Mesenchymal stem cell (in vitro differentiated cells and primary cell): ENCODE measurements around the gene PCDH19.

ENCODE experiments used
- DNase-seq: peaks from one replicate; pipeline ENCODE4 v3.0.0-alpha.2; 2013
- H2AFZ ChIP-seq: one replicate; pipeline ENCODE4 v1.6.1; 2013; ENCODE audit warnings: low read depth, mild to moderate bottlenecking, control low read depth, inconsistent platforms, low read length, moderate library complexity
- H2AK5ac ChIP-seq: 2 replicates; pipeline ENCODE4 v1.6.1; 2013; ENCODE audit warnings: low read length, moderate library complexity, mild to moderate bottlenecking, inconsistent platforms; ENCODE audit not compliant: severe bottlenecking
- H2BK120ac ChIP-seq: one replicate; pipeline ENCODE4 v1.6.1; 2013; ENCODE audit warnings: low read depth, mild to moderate bottlenecking, inconsistent platforms, low read length, moderate library complexity
- H2BK12ac ChIP-seq, 2 experiments: one replicate each; pipeline ENCODE4 v1.6.1; 2013; ENCODE audit warnings: inconsistent platforms in 2 of 2, low read length in 2 of 2, mild to moderate bottlenecking in 2 of 2, moderate library complexity in 2 of 2, control low read depth in 1 of 2
- H2BK15ac ChIP-seq: one replicate; pipeline ENCODE4 v1.6.1; 2013; ENCODE audit warnings: mild to moderate bottlenecking, low read depth, inconsistent platforms; ENCODE audit not compliant: poor library complexity, severe bottlenecking
- H2BK5ac ChIP-seq: 2 replicates; pipeline ENCODE4 v1.6.1; 2013; ENCODE audit warnings: low read depth, mild to moderate bottlenecking, low read length, control low read depth, inconsistent platforms; ENCODE audit not compliant: poor library complexity, severe bottlenecking
- H3K14ac ChIP-seq, 2 experiments: one replicate each; pipeline ENCODE4 v1.6.1; 2013; ENCODE audit warnings: inconsistent platforms in 2 of 2, low read length in 2 of 2, control low read depth in 1 of 2, mild to moderate bottlenecking in 1 of 2, moderate library complexity in 1 of 2
- H3K18ac ChIP-seq, 2 experiments: one replicate each; pipeline ENCODE4 v1.6.1; 2013; ENCODE audit warnings: inconsistent platforms in 2 of 2, low read length in 2 of 2, control low read depth in 1 of 2, low read depth in 1 of 2, mild to moderate bottlenecking in 1 of 2
- H3K23ac ChIP-seq, 2 experiments: one replicate each; pipeline ENCODE4 v1.6.1; 2013; ENCODE audit warnings: inconsistent platforms in 2 of 2, low read length in 2 of 2, mild to moderate bottlenecking in 2 of 2, moderate library complexity in 2 of 2, control low read depth in 1 of 2
- H3K27ac ChIP-seq: 2 replicates; pipeline ENCODE4 v1.5.1; 2013; ENCODE audit warnings: mild to moderate bottlenecking, moderate library complexity, low read length, control low read depth, inconsistent platforms; ENCODE audit not compliant: poor library complexity, severe bottlenecking
- H3K27me3 ChIP-seq, 2 experiments: 2 replicates each; pipeline versions ENCODE4 v1.6.1 to v1.7.0; 2013; ENCODE audit warnings: low read length in 2 of 2, mild to moderate bottlenecking in 2 of 2, moderate library complexity in 2 of 2, control low read depth in 1 of 2, inconsistent platforms in 1 of 2; ENCODE audit not compliant: control insufficient read depth in 1 of 2, insufficient read depth in 1 of 2
- H3K36me3 ChIP-seq, 2 experiments: 2 replicates each; pipeline versions ENCODE4 v1.6.1 to v1.7.0; 2013; ENCODE audit warnings: low read length in 2 of 2, control low read depth in 1 of 2, inconsistent platforms in 1 of 2, low read depth in 1 of 2, mild to moderate bottlenecking in 1 of 2; ENCODE audit not compliant: insufficient read depth in 2 of 2, control insufficient read depth in 1 of 2
- H3K4ac ChIP-seq, 2 experiments: one replicate each; pipeline ENCODE4 v1.6.1; 2013; ENCODE audit warnings: inconsistent platforms in 2 of 2, low read length in 2 of 2, mild to moderate bottlenecking in 2 of 2, moderate library complexity in 2 of 2, control low read depth in 1 of 2, low read depth in 1 of 2
- H3K4me1 ChIP-seq: 2 replicates; pipeline ENCODE4 v1.6.1; 2013; ENCODE audit warnings: low read depth, low read length, control low read depth; ENCODE audit not compliant: control insufficient read depth, insufficient read depth
- H3K4me2 ChIP-seq: 2 replicates; pipeline ENCODE4 v1.6.1; 2013; ENCODE audit warnings: low read length, mild to moderate bottlenecking, inconsistent platforms; ENCODE audit not compliant: poor library complexity, severe bottlenecking
- H3K4me3 ChIP-seq, 2 experiments: 2 replicates each; pipeline versions ENCODE4 v1.5.1 to v1.7.0; 2013; ENCODE audit warnings: low read length in 2 of 2, mild to moderate bottlenecking in 2 of 2, control low read depth in 1 of 2, low read depth in 1 of 2; ENCODE audit not compliant: insufficient read depth in 1 of 2
- H3K79me1 ChIP-seq: replicated peaks from 2 replicates; pipeline ENCODE4 v1.6.1; 2013; ENCODE audit warnings: mild to moderate bottlenecking, control low read depth, low read length, inconsistent platforms; ENCODE audit not compliant: poor library complexity, severe bottlenecking
- H3K9ac ChIP-seq: 2 replicates; pipeline ENCODE4 v1.7.0; 2013; ENCODE audit warnings: mild to moderate bottlenecking, low read length, moderate library complexity
- H3K9me3 ChIP-seq: 2 replicates; pipeline ENCODE4 v1.7.0; 2013; ENCODE audit warnings: mild to moderate bottlenecking, low read length; ENCODE audit not compliant: control insufficient read depth
- H4K8ac ChIP-seq: one replicate; pipeline ENCODE4 v1.6.1; 2013; ENCODE audit warnings: inconsistent platforms, mild to moderate bottlenecking, low read length, moderate library complexity
- H4K91ac ChIP-seq: one replicate; pipeline ENCODE4 v1.6.1; 2013; ENCODE audit warnings: mild to moderate bottlenecking, low read length, inconsistent platforms
- WGBS: methylation state at CpG from one replicate; pipeline ENCODE4 v1.1.7; 2013; ENCODE audit warnings: mixed read lengths; 5-methylcytosine and 5-hydroxymethylcytosine counted together

The PCDH19 gene

DNA sequence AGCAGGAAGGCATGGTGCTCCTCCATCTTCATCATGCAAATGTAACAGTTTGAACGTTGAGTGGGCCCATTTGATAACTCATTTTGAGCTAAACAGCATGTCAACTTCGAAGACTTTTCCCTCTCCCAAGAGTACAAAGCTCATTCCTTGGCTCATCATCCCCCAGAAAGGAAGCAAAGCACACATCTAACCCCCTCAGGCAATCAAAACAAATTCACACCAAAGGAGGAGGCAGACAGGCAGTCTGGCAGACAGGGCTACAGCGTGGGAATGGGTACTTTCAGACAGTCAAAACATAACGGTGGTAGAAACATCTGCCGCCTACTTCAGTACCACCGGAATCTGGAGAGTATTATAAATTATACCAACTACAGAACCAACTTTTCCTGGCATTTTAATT, 81.7 kb downstream of the PCDH19 start:
- Histone ChIP-seq H3K27ac (no peak overlapping the region), H3K27me3 (peaks cover 0 to 36% of the 10 kb centered on the region in 2 experiments), H2BK120ac (no peak overlapping the region), H3K14ac (no peak overlapping the region), H2AK5ac (no peak overlapping the region), H3K36me3 (no peaks in the 10 kb centered on the region), H4K8ac (no peak overlapping the region), H3K18ac (no peak overlapping the region), H3K9me3 (no peaks in the 10 kb centered on the region), H2BK12ac (no peak overlapping the region), H2BK5ac (no peak overlapping the region), H4K91ac (no peak overlapping the region), H3K4me3 (no peak overlapping the region), H3K23ac (no peak overlapping the region), H3K4ac (no peak overlapping the region), H2AFZ (no peak overlapping the region), H3K9ac (no peak overlapping the region), H3K79me1 (no peaks in the 10 kb centered on the region), H3K4me1 (no peaks in the 10 kb centered on the region), H2BK15ac (no peak overlapping the region), H3K4me2 (no peak overlapping the region)
- DNase-seq = no peak
- WGBS = 63% methylated on average over 6 of the region's 6 CpGs

DNA sequence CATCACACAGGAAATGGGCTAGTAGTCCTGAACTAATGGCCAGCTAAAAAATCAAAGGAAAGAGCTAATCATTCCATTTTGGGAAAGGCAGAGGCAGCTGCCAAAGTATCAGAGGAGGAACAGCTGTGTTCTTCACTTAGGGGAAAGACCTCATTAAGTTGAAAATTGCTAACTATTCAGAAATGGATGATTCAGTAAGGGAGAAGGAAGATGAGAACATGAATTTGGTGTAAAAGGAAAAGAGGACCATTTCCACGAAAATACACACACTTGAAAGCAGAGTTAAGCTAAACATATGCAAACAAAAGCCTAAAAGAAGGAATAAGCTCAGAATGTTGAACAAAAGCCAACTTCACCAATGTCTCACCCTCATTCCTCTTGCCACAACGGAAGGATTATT, 90.4 kb downstream of the PCDH19 start:
- Histone ChIP-seq H3K4me1 (no peaks in the 10 kb centered on the region), H3K23ac (no peak overlapping the region), H3K4ac (no peak overlapping the region), H3K27me3 (peaks cover 0 to 19% of the 10 kb centered on the region in 2 experiments), H3K4me2 (no peak overlapping the region), H2AK5ac (no peak overlapping the region), H2BK12ac (no peak overlapping the region), H3K36me3 (no peaks in the 10 kb centered on the region), H3K9me3 (no peaks in the 10 kb centered on the region), H2AFZ (no peak overlapping the region), H4K91ac (no peak overlapping the region), H3K14ac (no peak overlapping the region), H3K4me3 (no peak overlapping the region), H2BK120ac (no peak overlapping the region), H3K9ac (no peak overlapping the region), H3K18ac (no peak overlapping the region), H2BK5ac (no peak overlapping the region), H3K27ac (no peak overlapping the region), H4K8ac (no peak overlapping the region), H3K79me1 (no peaks in the 10 kb centered on the region), H2BK15ac (no peak overlapping the region)
- 35% methylated on average over 2 of the region's 2 CpGs for WGBS
- no peak for DNase-seq

DNA sequence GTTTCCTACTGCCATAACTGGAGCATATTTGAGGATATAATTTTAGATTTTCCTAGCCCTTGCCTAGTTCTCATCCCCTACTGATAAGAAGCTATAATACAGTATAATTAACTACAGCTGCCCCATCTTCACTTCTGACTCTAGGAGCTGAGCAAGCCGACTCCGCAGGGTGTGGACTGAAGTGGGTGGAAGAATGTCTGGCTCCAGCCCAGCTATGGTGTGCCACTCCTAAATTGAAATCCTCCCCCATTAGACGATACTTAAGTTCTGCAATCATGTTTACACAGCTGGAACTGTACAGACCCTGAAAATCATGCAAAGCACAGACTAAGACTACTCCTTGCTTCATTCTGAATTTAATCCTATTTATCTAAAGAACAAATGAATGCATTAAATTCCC, 93.1 kb downstream of the PCDH19 start:
- no peaks in the 10 kb centered on the region for H3K4me1 ChIP-seq
- peaks cover 0 to 26% of the 10 kb centered on the region in 2 experiments for H3K27me3 ChIP-seq
- H3K27ac ChIP-seq = no peak overlapping the region
- WGBS = 85% methylated on average over 2 of the region's 3 CpGs
- H2AFZ ChIP-seq = no peak overlapping the region
- no peaks in the 10 kb centered on the region for H3K9me3 ChIP-seq
- H3K14ac ChIP-seq = no peak overlapping the region
- no peaks in the 10 kb centered on the region for H3K36me3 ChIP-seq
- H2BK5ac ChIP-seq = no peak overlapping the region
- no peak overlapping the region for H2AK5ac ChIP-seq
- no peak overlapping the region for H3K18ac ChIP-seq
- no peak overlapping the region for H3K4ac ChIP-seq
- H3K23ac ChIP-seq = no peak overlapping the region
- H2BK12ac ChIP-seq = no peak overlapping the region
- no peak overlapping the region for H2BK15ac ChIP-seq
- no peak overlapping the region for H3K4me2 ChIP-seq
- H3K4me3 ChIP-seq = no peak overlapping the region
- DNase-seq = no peak
- H4K8ac ChIP-seq = no peak overlapping the region
- no peak overlapping the region for H2BK120ac ChIP-seq
- no peak overlapping the region for H4K91ac ChIP-seq
- H3K79me1 ChIP-seq = no peaks in the 10 kb centered on the region
- no peak overlapping the region for H3K9ac ChIP-seq

DNA sequence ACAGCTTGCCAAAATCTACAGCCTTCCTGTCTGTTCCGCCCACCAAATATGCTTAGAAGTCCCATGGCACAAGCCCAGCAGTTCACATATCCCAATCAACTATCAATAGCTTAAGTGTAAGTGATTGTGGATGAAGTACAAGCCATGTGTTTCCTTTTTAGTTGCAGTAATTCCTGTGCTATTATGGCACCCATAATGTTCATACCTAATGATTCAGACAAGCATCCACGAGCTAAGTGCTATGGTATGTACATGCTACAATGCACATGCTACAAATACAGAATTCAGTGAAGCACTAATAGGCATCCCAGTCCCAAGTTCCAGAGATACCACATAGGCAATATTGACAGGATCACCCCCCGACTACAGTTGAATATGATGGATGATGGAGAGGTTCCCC, 94.5 kb downstream of the PCDH19 start:
- Histone ChIP-seq H4K91ac (no peak overlapping the region), H3K79me1 (no peaks in the 10 kb centered on the region), H4K8ac (no peak overlapping the region), H3K4me1 (no peaks in the 10 kb centered on the region), H2BK5ac (no peak overlapping the region), H3K27ac (no peak overlapping the region), H3K18ac (no peak overlapping the region), H3K27me3 (peaks cover 0 to 31% of the 10 kb centered on the region in 2 experiments), H3K4me2 (no peak overlapping the region), H2BK12ac (no peak overlapping the region), H2AFZ (no peak overlapping the region), H2BK120ac (no peak overlapping the region), H3K36me3 (no peaks in the 10 kb centered on the region), H3K4me3 (no peak overlapping the region), H3K14ac (no peak overlapping the region), H3K4ac (no peak overlapping the region), H2BK15ac (no peak overlapping the region), H2AK5ac (no peak overlapping the region), H3K9me3 (no peaks in the 10 kb centered on the region), H3K9ac (no peak overlapping the region), H3K23ac (no peak overlapping the region)
- WGBS = 73% methylated on average over 1 of the region's 3 CpGs
- no peak for DNase-seq
